ENCODE data around the gene METTL8.

DNA sequence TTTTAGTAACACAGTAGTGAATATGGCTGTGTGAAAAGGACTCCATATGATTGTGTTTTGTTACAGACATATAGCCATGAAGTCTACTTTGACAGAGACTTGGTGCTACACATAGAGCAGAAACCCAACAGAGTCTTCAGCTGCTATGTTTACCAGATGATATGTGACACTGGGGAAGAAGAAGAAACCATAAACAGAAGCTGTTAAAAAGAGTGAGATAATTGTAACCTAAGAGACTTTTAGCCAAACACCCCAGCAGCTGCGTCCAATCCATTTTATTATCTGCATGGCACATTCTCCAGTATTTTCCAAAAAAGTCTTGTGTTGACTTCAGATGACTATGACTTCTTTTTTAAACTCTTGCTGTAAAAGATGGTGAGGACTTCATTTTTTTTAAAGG lies 47.1 kb upstream of the METTL8 start:
- TF ChIP-seq CTCF (IDR thresholded peaks at IDR 0.05; ENCODE audit: insufficient read depth, low read length), result no peak
- no peak for TF ChIP-seq POLR2AphosphoS5 (IDR thresholded peaks at IDR 0.05; ENCODE audit: low read depth)
- no peak for TF ChIP-seq REST (IDR thresholded peaks at IDR 0.05; ENCODE audit: insufficient replicate concordance, low read depth)

All from HL-60 (cell line).